HG03280 (cell line): ENCODE data around the gene HBG2.
"Not testable (repeated sequence)": the region's sequence is repeated elsewhere in the genome, so short reads cannot be mapped to it uniquely, and the experiment has no call there.

Experiments
- ATAC-seq: cut with Tn5 transposase; IDR thresholded peaks from one replicate; pipeline ENCODE4 v1.9.1; 2021; ENCODE audit warnings: mild to moderate bottlenecking, moderate library complexity; ENCODE audit not compliant: unreplicated experiment

HBG2 gene

DNA sequence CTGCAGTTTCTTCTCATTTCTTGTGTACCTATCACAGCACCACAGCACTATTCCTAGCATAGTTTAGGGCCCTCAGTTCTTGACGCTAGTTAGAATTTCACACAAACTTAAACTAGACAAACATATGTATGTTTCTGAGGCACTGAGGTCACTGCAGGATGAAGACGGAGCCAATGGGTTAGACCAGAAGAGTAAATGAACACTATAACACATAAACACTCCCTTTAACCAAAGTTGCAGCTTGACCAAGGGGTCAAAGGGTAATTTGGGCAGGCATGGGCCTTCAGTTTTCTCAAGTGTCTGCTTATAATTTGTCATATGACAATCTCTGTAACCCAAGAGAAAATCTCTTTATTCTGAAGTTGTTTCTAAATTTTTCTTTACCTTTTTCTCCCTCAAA lies 28.0 kb upstream of the HBG2 start:
- no peak for ATAC-seq

DNA sequence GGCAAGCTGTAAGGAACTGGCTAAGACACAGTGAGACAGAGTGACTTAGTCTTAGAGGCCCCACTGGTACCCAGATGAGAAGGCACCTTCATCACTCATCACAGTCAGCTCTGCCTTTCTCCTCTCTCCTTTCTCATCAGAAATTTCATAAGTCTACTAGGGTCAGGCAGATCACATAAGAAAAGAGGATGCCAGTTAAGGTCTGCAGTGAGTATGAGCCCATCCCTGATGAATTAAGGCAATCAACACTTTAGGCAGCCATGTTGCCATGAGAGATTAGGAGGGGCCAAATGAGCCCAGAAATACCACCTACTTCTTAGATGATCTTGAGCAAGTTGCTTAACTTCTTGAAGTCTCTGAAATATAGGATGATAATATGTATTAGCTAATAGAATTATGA lies 27.0 kb upstream of the HBG2 start:
- no peak for ATAC-seq

DNA sequence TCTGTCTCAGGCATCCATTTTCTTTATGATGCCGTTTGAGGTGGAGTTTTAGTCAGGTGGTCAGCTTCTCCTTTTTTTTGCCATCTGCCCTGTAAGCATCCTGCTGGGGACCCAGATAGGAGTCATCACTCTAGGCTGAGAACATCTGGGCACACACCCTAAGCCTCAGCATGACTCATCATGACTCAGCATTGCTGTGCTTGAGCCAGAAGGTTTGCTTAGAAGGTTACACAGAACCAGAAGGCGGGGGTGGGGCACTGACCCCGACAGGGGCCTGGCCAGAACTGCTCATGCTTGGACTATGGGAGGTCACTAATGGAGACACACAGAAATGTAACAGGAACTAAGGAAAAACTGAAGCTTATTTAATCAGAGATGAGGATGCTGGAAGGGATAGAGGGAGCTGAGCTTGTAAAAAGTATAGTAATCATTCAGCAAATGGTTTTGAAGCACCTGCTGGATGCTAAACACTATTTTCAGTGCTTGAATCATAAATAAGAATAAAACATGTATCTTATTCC lies 26.1 kb upstream of the HBG2 start:
- ATAC-seq: peak; percentile 94

DNA sequence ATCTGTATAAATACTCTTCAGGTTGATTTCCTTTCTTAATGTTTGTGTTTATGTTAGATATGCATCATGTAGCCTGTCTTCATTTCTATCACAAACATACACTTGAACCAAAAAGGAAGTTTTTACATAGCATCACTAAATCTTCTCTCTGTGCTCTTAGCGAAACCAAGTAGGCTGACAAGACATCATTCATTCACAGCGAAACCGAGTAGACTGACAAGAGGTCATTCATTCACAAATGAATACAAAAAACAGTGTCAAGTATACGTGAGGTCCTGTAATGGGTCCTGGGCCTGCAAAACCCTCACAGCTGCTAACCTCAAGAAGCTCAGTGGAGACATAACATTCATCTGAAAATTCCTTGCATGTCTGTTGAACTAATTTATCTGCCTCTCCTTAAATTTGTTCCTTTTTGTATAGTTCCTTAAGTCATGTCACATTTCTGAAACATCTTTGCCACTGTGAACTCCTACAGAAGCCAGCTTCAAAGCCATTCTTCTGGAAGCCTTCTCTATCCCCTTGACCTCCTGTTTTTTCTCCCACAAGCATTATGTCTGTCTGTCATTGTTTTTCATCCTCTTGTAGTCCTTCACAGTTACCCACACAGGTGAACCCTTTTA lies 25.0 kb upstream of the HBG2 start:
- no peak for ATAC-seq

DNA sequence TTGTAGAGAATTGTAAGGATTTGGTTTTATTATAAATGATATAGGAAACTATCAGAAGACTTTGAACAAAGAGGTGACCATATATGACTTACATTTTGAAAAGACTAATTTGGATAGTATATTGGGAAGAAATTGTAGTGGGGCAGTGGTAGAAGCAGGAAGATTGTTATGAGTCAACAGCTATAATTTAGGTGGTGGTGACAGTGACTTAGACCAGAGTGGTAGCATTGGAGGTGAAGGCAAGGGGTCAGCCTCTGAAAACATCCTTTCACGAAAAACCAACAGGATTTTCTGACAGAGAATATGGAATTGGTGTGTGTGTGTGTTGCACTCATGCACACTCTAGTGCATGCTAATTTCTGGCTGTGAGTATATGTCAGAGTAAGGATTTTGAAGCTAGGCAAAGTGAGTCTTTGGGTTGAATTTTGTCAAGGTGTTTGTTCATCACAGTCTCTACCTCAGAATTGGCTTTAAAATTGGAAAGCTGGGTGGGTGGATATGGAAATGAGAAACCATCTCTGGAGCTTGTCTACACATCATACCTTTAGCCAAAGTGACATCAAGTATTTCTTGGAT lies 23.3 kb upstream of the HBG2 start:
- peak; percentile 34 for ATAC-seq

DNA sequence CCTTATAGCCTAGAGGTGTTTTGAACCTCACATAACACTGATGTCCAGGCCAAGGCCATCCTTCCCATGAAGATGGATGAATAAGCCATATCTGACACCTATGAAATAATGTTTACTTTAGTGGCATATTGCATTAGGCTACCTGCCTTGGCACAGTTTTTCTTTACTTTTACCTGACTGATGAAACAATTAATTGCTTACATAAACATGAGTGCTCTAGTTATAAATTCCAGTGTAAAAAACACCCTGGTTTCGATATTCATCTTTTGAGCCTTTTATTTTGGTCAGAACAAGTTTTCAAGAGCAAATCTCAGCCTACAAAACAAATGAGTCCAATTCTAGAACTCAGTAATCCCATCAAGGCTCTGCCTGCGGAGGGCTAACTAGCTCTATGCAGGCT lies 22.1 kb upstream of the HBG2 start:
- no peak for ATAC-seq

DNA sequence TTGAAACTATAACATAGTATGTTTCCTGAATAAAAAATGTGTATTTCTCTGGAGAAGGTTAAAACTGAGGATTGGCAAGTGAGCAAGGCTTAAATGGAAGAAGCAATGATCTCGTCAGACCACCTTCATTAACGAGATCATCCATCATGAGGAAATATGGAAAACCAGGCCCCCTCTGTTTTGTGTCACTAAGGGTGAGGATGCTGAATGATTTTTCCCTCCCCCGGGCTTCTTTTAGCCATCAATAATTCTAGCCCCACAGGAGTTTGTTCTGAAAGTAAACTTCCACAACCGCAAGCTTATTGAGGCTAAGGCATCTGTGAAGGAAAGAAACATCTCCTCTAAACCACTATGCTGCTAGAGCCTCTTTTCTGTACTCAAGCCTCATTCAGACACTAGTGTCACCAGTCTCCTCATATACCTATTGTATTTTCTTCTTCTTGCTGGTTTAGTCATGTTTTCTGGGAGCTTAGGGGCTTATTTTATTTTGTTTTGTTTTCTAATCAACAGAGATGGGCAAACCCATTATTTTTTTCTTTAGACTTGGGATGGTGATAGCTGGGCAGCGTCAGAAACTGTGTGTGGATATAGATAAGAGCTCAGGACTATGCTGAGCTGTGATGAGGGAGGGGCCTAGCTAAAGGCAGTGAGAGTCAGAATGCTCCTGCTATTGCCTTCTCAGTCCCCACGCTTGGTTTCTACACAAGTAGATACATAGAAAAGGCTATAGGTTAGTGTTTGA lies 21.0 kb upstream of the HBG2 start:
- no peak for ATAC-seq

DNA sequence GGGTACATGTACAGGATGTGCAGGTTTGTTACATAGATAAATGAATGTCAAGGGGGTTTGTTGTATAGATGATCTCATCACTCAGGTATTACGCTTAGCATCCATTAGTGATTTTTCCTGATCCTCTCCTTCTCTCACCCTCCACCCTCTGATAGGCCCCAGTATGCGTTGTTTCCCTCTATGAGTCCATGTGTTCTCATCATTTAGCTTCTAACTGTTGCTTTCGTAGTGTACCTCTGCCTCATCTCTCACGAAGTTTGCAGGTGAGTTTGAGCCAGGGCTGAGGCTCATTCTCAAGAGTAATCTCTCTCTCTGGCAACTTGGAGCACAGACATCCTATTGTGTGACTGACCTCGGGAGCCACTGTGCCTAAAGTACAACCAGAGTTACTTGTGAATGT lies 19.8 kb upstream of the HBG2 start:
- no peak for ATAC-seq

DNA sequence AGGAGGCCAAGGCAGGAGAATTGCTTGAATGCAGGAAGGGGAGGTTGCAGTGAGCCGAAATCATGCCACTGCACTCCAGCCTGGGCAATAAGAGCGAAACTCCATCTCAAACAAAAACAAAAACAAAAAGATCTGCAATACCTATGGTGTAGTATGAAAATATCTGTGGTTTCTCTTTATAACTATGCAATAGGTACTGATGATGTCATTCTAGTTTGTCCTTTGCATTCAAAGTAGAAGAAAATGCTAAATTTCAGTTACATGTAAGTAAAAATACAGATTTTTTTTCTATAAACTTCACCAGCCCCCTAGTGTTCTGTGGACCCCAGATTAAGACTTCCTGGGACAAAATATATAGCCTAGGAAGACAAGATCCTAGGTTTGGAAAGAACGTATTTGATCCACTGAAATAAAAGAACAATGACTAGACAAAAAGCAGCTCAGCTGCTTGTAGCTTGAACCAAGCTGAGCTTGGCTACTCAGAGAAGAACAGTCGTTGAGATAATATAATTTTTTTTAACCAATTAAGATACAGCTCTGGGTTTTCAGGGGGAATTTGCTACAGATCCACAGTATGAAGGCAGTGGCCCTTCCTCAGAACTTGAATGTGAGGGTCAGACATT lies 17.9 kb upstream of the HBG2 start:
- ATAC-seq: no peak

DNA sequence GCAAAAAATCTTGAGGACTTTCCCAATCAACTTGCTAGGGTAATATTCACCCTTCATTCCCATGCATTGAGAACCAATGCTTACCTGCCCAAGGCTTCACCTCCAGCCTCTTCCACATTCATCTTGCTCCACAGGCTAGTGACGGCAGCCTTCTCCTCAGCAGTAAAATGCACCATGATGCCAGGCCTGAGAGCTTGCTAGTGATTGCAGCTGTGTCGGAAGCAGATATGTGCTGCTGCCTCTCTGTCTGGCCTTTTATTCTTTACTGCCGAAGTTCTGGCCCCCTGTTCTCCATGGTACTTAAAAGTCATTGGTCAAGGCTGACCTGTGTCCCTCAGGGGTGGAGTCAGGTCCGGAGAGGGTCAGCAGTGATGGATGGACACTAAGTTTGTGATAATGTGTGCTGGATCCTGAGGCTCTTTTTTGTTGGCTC lies 15.2 kb upstream of the HBG2 start, which contains the start of gene HBE1:
Gene HBE1 (minus strand): TSS at position 231 of the 433 bp plus-strand sequence. CDS start 55 bp downstream, at position 176.
- ATAC-seq: no peak

DNA sequence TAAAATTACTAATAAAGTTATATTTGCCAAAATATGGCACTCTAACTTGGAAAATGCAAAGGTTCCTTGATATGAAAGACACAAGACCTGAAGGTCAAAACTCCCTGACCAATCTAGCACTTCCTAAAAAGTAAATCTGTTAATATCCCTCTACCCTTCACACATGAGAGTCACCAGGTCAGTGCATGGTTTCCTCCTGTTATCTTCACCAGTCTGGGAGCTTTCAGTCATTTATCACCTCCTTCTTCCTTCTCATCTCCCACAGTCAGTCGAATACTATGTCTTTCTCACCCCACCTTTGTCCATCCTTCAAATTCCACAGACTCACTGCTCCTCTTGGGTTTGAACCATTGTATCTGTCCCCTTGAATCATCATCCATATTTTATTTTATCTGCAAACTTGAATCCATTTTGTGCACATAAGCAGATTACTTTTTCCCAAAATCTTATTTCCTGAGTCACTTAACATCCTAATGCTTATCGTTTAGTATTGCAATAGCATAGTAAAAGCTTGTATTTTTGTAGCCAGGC lies 12.5 kb upstream of the HBG2 start:
- no peak for ATAC-seq

DNA sequence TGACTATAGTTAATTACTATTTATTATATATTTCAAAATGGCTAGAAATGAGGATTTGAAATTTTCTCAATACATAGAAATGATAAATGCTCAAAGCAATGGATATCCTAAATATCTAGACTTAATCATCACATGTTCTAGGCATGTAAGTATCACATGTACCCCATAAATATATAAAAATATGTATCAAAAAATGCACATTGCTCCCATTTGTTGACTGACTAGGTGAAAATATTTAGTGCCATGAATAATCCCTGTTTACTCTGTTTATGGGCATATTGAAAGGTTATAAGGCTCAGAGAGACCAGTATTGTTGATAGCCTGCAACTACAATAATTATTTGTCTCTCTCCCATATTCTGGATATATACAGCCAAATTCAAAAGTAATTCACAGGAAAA lies 12.0 kb upstream of the HBG2 start:
- ATAC-seq: no peak

DNA sequence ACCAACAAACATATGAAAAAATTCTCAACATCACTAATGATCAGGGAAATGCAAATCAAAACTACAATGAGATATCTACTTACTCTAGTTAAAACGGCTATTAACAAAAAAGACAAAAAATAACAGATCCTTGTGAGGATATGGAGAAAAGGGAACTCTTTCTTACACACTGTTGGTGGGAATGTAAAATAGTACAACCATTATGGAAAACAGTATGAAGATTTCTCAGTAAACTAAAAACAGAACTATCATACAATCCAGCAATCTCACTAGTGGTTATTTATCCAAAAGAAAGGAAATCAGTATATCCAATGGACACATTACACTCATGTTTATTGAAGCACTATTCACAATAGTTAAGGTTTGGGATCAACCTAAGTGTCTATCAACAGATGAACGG lies 11.3 kb upstream of the HBG2 start:
- ATAC-seq: no peak

DNA sequence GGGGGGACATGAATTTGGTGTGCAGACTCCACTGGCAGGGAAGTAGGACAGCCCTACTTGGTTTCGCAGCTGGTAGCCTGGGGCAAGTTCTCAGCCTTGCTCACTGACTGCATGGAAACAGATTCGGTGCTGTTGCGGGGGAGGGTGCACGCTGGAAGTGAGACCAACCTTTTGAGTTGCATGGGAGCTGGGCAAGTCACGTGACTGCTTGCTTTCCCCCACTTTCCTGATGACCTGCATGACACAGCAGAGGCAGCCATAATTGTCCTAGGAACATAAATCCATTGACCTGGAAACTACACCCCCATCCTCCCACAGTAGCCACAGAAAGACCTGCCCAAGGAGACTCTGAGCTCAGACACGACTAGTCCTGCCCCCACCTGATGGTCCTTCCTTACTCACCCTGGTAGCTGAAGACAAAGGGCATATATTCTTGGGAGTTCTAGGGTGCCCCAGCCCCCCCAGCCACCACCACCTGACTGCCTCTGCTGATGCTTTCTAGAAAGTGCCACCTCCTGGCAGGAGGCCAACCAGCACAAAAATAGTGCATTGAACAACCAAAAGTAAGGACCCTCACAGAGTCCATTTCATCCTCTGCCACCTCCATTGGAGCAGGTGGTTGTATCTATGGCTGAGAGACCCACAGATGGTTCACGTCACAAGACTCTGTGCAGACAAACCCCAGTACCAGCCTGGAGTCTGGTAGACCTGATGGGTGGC lies 4.1 kb upstream of the HBG2 start:
- ATAC-seq: no peak

DNA sequence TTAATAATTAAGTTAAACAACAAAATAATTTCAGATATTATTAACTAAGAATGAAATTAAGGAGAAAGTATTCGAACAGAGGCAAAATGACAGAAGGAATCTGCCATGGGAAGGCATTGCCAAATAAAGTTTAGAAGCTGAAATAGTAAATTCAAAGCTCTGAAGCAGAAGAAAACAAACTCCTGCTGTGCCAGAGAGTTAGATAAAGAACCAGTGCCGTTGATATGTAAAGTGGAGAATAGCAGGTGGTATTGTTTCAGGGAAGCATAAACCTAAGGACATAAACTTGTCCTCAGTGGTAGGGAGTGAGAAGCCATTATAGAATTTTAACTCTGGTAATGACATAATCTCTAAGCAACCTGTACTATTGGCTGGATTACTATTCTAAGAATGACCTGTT lies 2.7 kb upstream of the HBG2 start:
- no peak for ATAC-seq

DNA sequence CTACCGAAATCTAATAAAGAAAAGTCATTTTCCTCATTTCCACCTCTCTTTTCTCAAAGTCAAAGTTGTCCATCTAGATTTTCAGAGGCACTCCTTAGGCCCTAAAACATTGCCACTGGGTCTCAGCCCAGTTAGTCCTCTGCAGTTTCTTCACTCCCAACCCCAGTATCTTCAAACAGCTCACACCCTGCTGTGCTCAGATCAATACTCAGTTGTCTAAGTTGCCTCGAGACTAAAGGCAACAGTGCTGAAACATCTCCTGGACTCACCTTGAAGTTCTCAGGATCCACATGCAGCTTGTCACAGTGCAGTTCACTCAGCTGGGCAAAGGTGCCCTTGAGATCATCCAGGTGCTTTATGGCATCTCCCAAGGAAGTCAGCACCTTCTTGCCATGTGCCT lies 558 bp downstream of the HBG2 start:
- not testable (repeated sequence) for ATAC-seq

DNA sequence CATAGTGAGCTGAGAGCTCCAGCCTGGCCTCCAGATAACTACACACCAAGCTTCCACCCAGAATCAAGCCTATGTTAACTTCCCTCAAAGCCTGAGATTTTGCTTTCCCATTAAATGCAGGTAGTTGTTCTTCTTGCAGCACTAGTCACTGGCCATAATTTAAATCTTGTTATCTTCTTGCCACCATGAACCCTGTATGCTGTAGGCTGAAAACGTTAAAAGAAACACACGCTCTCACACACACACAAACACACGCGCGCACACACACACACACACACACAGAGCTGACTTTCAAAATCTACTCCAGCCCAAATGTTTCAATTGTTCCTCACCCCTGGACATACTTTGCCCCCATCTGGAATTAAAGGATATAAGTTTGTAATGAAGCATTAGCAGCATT lies 1.1 kb downstream of the HBG2 start:
- ATAC-seq: not testable (repeated sequence)

DNA sequence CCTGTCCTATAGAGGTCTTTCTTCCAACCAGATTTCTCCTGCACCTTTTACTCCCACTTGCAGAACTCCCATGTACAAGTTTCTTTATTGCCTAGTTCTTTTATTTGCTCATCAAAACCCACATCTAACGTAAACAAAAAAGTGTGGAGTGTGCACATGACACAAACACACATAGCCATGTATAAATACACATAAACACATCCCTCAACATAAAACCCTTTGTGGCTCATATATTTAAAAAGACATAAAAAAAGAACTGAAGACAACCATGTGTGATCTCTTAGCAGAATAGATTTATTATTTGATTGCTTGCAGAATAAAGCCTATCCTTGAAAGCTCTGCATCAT lies 1.7 kb downstream of the HBG2 start:
- ATAC-seq: no peak

DNA sequence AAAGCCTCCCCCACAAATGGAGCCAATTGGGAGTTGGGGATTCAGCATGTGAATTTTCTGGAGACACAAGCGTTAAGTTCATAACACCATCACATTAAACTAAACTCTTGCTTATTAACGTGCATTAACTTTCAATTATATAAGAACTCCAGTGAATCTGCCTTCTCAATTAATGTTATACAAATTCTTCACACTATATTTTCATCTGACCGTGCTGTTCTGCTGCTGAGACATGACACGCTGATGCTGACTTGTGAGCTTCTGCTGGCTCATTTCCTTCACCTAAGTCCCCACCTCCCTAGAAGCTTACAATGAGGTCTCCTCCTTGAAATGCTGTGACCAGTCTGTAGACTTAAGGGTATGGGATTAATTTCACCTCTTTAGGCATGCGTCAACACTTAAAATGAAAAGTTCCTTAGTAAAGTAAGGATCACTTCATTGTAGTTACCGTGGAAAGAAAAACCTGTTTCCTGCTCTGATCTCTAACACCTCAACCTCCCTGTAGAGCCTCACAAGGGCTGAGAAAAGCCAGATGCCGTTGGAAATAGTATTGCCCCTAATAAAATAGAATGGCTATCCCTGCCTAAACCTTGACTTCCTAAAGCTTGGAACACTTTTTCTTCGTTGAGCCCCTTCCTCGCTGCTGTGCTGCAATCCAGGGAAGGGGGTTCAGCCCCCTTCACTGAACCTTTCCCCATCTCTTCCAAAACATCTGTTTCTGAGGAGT lies 2.2 kb downstream of the HBG2 start:
- ATAC-seq: no peak

DNA sequence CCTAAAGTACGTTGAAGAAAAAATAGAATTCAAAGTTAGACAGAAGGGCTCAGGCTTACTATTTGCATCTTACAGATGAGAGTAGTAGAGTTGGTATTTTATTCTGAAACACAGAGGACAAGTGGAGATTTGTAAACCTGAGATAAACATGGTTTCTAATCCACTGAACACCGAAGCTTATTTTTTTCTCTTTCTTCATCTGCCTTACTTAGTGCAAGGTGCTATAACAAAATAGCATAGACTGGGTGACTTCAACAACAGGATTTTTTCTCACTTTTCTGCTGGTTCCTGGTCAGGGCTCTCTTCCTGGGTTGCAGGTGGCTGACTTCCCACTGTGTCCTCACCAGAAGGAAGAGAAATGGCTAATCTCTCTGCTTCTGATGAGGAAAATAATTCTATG lies 2.8 kb downstream of the HBG2 start:
- no peak for ATAC-seq
